WTC11 (cell line): Measurements from ENCODE around the gene TSPAN31.

Experiments
- ATF1 ChIP-seq: sonication (generic); formaldehyde crosslinking; IDR thresholded peaks from 2 replicates; pipeline ENCODE4 v1.8.1; 2023; ENCODE audit warnings: mild to moderate bottlenecking, moderate library complexity, missing genetic modification reagents
- CREB1 ChIP-seq: sonication (generic); formaldehyde crosslinking; IDR thresholded peaks from 2 replicates; pipeline ENCODE4 v1.8.0; 2023; ENCODE audit warnings: mild to moderate bottlenecking, missing genetic modification reagents
- CTCF ChIP-seq: fragments of 200-600 bp; IDR thresholded peaks from 2 replicates; pipeline ENCODE4 v1.8.0; 2022; ENCODE audit warnings: antibody characterized with exemption
- E2F4 ChIP-seq: sonication (generic); formaldehyde crosslinking; IDR thresholded peaks from 2 replicates; pipeline ENCODE4 v1.8.1; 2022; ENCODE audit warnings: low read depth, mild to moderate bottlenecking, moderate library complexity, missing genetic modification reagents, borderline replicate concordance
- FOXK1 ChIP-seq: sonication (generic); formaldehyde crosslinking; IDR thresholded peaks from 2 replicates; pipeline ENCODE4 v1.8.0; 2022; ENCODE audit warnings: mild to moderate bottlenecking, moderate library complexity, missing genetic modification reagents
- HMGA2 ChIP-seq: fragments of 250-450 bp; sonication (Bioruptor Pico); IDR thresholded peaks from 2 replicates; pipeline ENCODE4 v1.4.0; 2021; ENCODE audit warnings: mild to moderate bottlenecking, moderate library complexity
- JUN ChIP-seq: sonication (generic); formaldehyde crosslinking; IDR thresholded peaks from 2 replicates; pipeline ENCODE4 v1.8.0; 2023; ENCODE audit warnings: mild to moderate bottlenecking, missing genetic modification reagents
- MAX ChIP-seq: sonication (generic); formaldehyde crosslinking; IDR thresholded peaks from 2 replicates; pipeline ENCODE4 v1.8.0; 2022; ENCODE audit warnings: mild to moderate bottlenecking, missing genetic modification reagents
- NR1H2 ChIP-seq: sonication (generic); formaldehyde crosslinking; IDR thresholded peaks from 2 replicates; pipeline ENCODE4 v1.9.0; 2021; ENCODE audit warnings: mild to moderate bottlenecking, moderate library complexity, missing genetic modification reagents
- TCF7 ChIP-seq: sonication (generic); formaldehyde crosslinking; IDR thresholded peaks from 2 replicates; pipeline ENCODE4 v1.8.0; 2022; ENCODE audit warnings: mild to moderate bottlenecking, low read depth, missing genetic modification reagents, moderate library complexity
- USF2 ChIP-seq: sonication (generic); formaldehyde crosslinking; IDR thresholded peaks from 2 replicates; pipeline ENCODE4 v1.8.1; 2023; ENCODE audit warnings: mild to moderate bottlenecking, missing genetic modification reagents, moderate library complexity
- ZNF416 ChIP-seq: fragments of 250-450 bp; sonication (Bioruptor Pico); IDR thresholded peaks from 2 replicates; pipeline ENCODE4 v1.9.0; 2021; ENCODE audit warnings: mild to moderate bottlenecking, inconsistent platforms

GRCh38 chr12:57766464-57767304 lies 21.8 kb downstream of the TSPAN31 start, which contains the start of gene CYP27B1:
- TF ChIP-seq ATF1 (CRISPR knock-in tag) (no peak), CTCF (no peak), MAX (no peak), CREB1 (CRISPR knock-in tag) (no peak), USF2 (CRISPR knock-in tag) (no peak), ZNF416 (CRISPR knock-in tag) (0 out of 2 replicates have a peak, but pooled peaks have one; percentile 24), E2F4 (no peak), FOXK1 (CRISPR knock-in tag) (no peak), HMGA2 (CRISPR knock-in tag) (no peak), JUN (CRISPR knock-in tag) (no peak), TCF7 (no peak), NR1H2 (no peak)
